SK-N-SH (cell line): ENCODE results near the gene PSMB11. TPM values are rescaled to one million over a fixed set of nuclear protein-coding genes. Genes with fewer than 3 reads are reported as not detected.

ENCODE experiments used
- CTCF ChIA-PET: fragments of 300-600, 350-600 bp; formaldehyde crosslinking; extraction: SDS; loops from one replicate; lab custom pipeline; 2021; lab: Yijun Ruan, JAX
- POLR2A ChIA-PET: fragments of 350-600 bp; sonication (Branson Sonifier 250); formaldehyde crosslinking; extraction: SDS; loops from one replicate; lab custom pipeline; 2020; ENCODE audit warnings: antibody characterized with exemption, inconsistent platforms; lab: Yijun Ruan, JAX
- DNase-seq: peaks from one replicate; pipeline ENCODE4 v3.0.0; 2012
- H2AFZ ChIP-seq: fragments of 200-600 bp; sonication (generic); 2 replicates; pipeline ENCODE4 v1.8.1; 2016; ENCODE audit warnings: antibody characterized with exemption, mild to moderate bottlenecking, low read depth
- H3F3A ChIP-seq: fragments of 200-600 bp; sonication (generic); replicated peaks from 2 replicates; pipeline ENCODE3; 2016; ENCODE audit warnings: antibody characterized with exemption, mild to moderate bottlenecking; ENCODE audit not compliant: insufficient read depth
- H3K27ac ChIP-seq, 2 experiments: fragments of 200-500 bp in 1 of 2; fragments of 200-600 bp in 1 of 2; sonication (Bioruptor generic) in 1 of 2; sonication (generic), shearing (Covaris generic) in 1 of 2; 2 replicates each; pipeline versions ENCODE4 v1.5.1 to v1.6.1; 2014 to 2016; ENCODE audit warnings: low read depth in 2 of 2, inconsistent platforms in 1 of 2, low read length in 1 of 2, mild to moderate bottlenecking in 1 of 2, mixed read lengths in 1 of 2
- H3K27me3 ChIP-seq: fragments of 200-600 bp; sonication (generic), shearing (Covaris generic); 2 replicates; pipeline ENCODE4 v1.6.1; 2016; ENCODE audit warnings: mixed run types; ENCODE audit not compliant: insufficient read depth
- H3K36me3 ChIP-seq, 2 experiments: fragments of 200-500 bp in 1 of 2; fragments of 200-600 bp in 1 of 2; sonication (Bioruptor generic) in 1 of 2; sonication (generic) in 1 of 2; replicated peaks in 1 of 2; 2 replicates each; pipeline versions ENCODE3 to v1.5.1; 2014 to 2016; ENCODE audit warnings: low read length in 1 of 2, mild to moderate bottlenecking in 1 of 2; ENCODE audit not compliant: insufficient read depth in 2 of 2, control insufficient read depth in 1 of 2
- H3K4me1 ChIP-seq, 2 experiments: fragments of 200-500 bp in 1 of 2; fragments of 200-600 bp in 1 of 2; sonication (Bioruptor generic) in 1 of 2; sonication (generic), shearing (Covaris generic) in 1 of 2; 2 replicates each; pipeline versions ENCODE4 v1.5.1 to v1.6.1; 2014 to 2016; ENCODE audit warnings: low read depth in 1 of 2, low read length in 1 of 2, mixed run types in 1 of 2; ENCODE audit not compliant: insufficient read depth in 2 of 2, control insufficient read depth in 1 of 2
- H3K4me2 ChIP-seq: fragments of 200-600 bp; sonication (generic), shearing (Covaris generic); 2 replicates; pipeline ENCODE4 v1.6.1; 2017; ENCODE audit warnings: mixed run types
- H3K4me3 ChIP-seq, 2 experiments: fragments of 200-500 bp in 1 of 2; fragments of 200-600 bp in 1 of 2; sonication (Bioruptor generic) in 1 of 2; sonication (generic), shearing (Covaris generic) in 1 of 2; 2 replicates each; pipeline versions ENCODE4 v1.5.1 to v1.8.1; 2014 to 2016; ENCODE audit warnings: low read depth in 2 of 2, inconsistent platforms in 1 of 2, low read length in 1 of 2, mild to moderate bottlenecking in 1 of 2, mixed read lengths in 1 of 2, moderate library complexity in 1 of 2
- H3K79me2 ChIP-seq: fragments of 200-600 bp; sonication (generic); 2 replicates; pipeline ENCODE4 v1.8.1; 2017; ENCODE audit warnings: mild to moderate bottlenecking; ENCODE audit not compliant: insufficient read depth
- H3K9ac ChIP-seq: fragments of 200-600 bp; sonication (generic); 2 replicates; pipeline ENCODE4 v1.6.1; 2017; ENCODE audit warnings: mixed run types
- H3K9me2 ChIP-seq: fragments of 200-600 bp; sonication (generic); 2 replicates; pipeline ENCODE4 v1.6.1; 2017; ENCODE audit warnings: mixed run types
- H3K9me3 ChIP-seq: fragments of 200-600 bp; sonication (generic); 2 replicates; pipeline ENCODE4 v1.6.1; 2017; ENCODE audit warnings: mixed run types, mild to moderate bottlenecking, moderate library complexity
- H4K20me1 ChIP-seq: fragments of 200-600 bp; sonication (generic); 2 replicates; pipeline ENCODE4 v1.6.1; 2017; ENCODE audit warnings: mild to moderate bottlenecking, mixed run types; ENCODE audit not compliant: insufficient read depth
- CTCF ChIP-seq: fragments of 200-600 bp; sonication (generic); IDR thresholded peaks from 2 replicates; pipeline ENCODE4 v1.6.1; 2017; ENCODE audit warnings: antibody characterized with exemption, mild to moderate bottlenecking, moderate library complexity
- FOXJ3 ChIP-seq: sonication (generic); formaldehyde crosslinking; IDR thresholded peaks from 2 replicates; pipeline ENCODE4 v1.5.1; 2020; ENCODE audit warnings: mild to moderate bottlenecking, missing genetic modification reagents
- MXI1 ChIP-seq: IDR thresholded peaks from 2 replicates; pipeline ENCODE4 v1.6.1; 2012; ENCODE audit warnings: mild to moderate bottlenecking, low read depth, low read length, improper control_type of control experiment
- NFIC ChIP-seq: IDR thresholded peaks from 2 replicates; pipeline ENCODE4 v1.4.0; 2012; ENCODE audit warnings: borderline replicate concordance
- POLR2AphosphoS5 ChIP-seq: IDR thresholded peaks from 2 replicates; pipeline ENCODE4 v1.6.1; 2012; ENCODE audit warnings: low read depth, low read length
- RFX5 ChIP-seq: IDR thresholded peaks from 2 replicates; pipeline ENCODE4 v1.6.1; 2012; ENCODE audit warnings: mild to moderate bottlenecking, improper control_type of control experiment, low read length
- SIN3A ChIP-seq: IDR thresholded peaks from 2 replicates; pipeline ENCODE4 v1.6.1; 2012; ENCODE audit warnings: low read depth, mild to moderate bottlenecking, low read length, moderate library complexity, borderline replicate concordance
- TEAD4 ChIP-seq: IDR thresholded peaks from 2 replicates; pipeline ENCODE4 v1.4.0; 2012; ENCODE audit warnings: mild to moderate bottlenecking, borderline replicate concordance; ENCODE audit not compliant: insufficient read depth
- YY1 ChIP-seq: IDR thresholded peaks from 2 replicates; pipeline ENCODE4 v1.4.0; 2012; ENCODE audit warnings: low read depth, mild to moderate bottlenecking
- WGBS: methylation state at CpG from one replicate; pipeline ENCODE4 v1.1.6; 2017; ENCODE audit warnings: low lambda C conversion rate; 5-methylcytosine and 5-hydroxymethylcytosine counted together
- polyA plus RNA-seq, 3 experiments: library from polyadenylated mRNA; depleted of rRNA; stranded (reverse); fragments of >200 nt; gene quantifications; 2 replicates each; pipeline ENCODE4 v1.2.3, GENCODE V29; 2012
- TF ChIP-seq, protein P1 (sequence below): IDR thresholded peaks from 2 replicates; pipeline ENCODE4 v1.4.0; 2012; ENCODE audit warnings: low read depth, borderline replicate concordance

Gene PSMB11
- polyA plus RNA-seq, 1 of the 3 experiments (the other 2 are of a cell fraction) = not detected

DNA sequence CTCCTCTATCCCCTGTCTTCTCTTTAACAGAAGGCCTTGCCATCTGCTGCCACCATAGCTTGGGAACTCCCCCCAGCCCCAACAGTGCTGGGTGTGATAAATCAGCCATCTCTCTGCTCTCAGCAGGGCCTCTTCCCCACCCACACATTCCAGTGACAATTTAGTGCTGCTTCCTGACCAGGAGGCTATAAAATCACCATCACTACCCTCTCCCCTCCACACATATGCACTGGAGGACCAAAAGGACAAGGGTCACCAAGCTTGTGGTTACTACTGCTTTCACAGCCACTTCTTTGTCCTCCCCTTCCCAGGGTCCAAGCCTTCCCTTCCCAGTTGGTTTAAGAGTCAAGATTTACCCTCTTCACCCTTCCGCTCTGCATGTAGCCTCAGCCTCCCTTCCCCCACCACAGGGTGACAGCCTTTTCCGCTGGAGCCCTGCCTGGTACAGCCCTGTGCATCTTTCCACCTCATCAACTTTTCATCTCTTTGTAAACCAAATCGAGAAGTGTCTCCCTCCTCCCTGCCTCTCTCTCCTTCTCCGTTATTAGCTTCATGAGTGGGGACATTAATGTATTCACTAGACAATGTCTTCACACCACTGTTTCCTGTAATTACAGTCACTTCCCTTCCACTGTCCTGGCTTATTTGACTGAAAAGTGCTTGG, 16.7 kb upstream of the PSMB11 start:
- no peak overlapping the region for H3K4me2 ChIP-seq
- no peaks in the 10 kb centered on the region for H4K20me1 ChIP-seq
- peaks cover 24% of the 10 kb centered on the region for H3K79me2 ChIP-seq
- no peak overlapping the region for H3K4me3 ChIP-seq
- H3K9me3 ChIP-seq = no peaks in the 10 kb centered on the region
- no peaks in the 10 kb centered on the region for H3K9me2 ChIP-seq
- POLR2A ChIA-PET = interaction anchor here (1.2 kb wide), 1 partner anchor 19 kb away, joined by 5 read pairs; no protein-coding TSS in a partner anchor
- DNase-seq = no peak
- CTCF ChIA-PET = interaction anchor here (0.8 to 4.7 kb wide), 8 partner anchors 9 to 52 kb away, joined by 3 to 27 read pairs (median 4); partner anchors contain the start of gene CDH24
- no peak overlapping the region for H3K27ac ChIP-seq
- peaks cover 15% of the 10 kb centered on the region for H3F3A ChIP-seq
- 94% methylated on average over 4 of the region's 4 CpGs for WGBS
- H3K36me3 ChIP-seq = peaks cover 22 to 31% of the 10 kb centered on the region in 2 experiments
- peaks cover 4 to 12% of the 10 kb centered on the region in 2 experiments; a peak in 2 of 4 replicates for H3K4me1 ChIP-seq
- no peak overlapping the region for H3K9ac ChIP-seq
- TF ChIP-seq FOXJ3 (CRISPR knock-in tag) = no peak
- 0 out of 2 replicates have a peak, but pooled peaks have one; percentile 15 for TF ChIP-seq POLR2AphosphoS5
- TF ChIP-seq, all 33 proteins: peak for 1
- H2AFZ ChIP-seq = no peak overlapping the region
- no peaks in the 10 kb centered on the region for H3K27me3 ChIP-seq

DNA sequence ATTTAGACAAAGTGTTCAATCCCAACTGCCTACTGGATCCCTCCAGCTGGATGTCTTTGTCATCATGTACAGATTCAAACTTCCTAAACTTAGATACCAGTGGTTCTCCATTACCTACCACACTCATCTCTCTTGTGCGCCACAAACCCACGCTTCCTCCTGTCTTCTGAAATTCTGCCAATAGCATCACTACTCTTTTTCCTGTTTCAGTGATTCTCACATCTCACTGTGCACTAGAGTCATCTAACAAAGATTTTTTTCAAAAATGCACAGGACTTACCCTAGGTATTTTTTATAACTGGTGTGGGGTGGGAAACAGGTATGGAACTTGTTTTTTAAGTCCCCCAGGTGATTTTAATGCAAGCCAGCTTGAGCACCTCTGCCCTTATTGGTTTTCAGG, 13.2 kb upstream of the PSMB11 start:
- ChIA-PET CTCF (interaction anchor here (1.0 to 6.3 kb wide), 5 partner anchors 13 to 42 kb away, joined by 3 to 22 read pairs (median 5); no protein-coding TSS in a partner anchor), POLR2A (no interaction called here)
- Histone ChIP-seq H3K79me2 (peaks cover 58% of the 10 kb centered on the region), H4K20me1 (no peaks in the 10 kb centered on the region), H3K36me3 (peaks cover 36 to 59% of the 10 kb centered on the region in 2 experiments), H3K9me3 (no peaks in the 10 kb centered on the region), H3K27ac (no peak overlapping the region), H3K9ac (no peak overlapping the region), H2AFZ (no peak overlapping the region), H3K4me1 (peaks cover 7 to 22% of the 10 kb centered on the region in 2 experiments; a peak in 3 of 4 replicates), H3K4me3 (no peak overlapping the region), H3K27me3 (no peaks in the 10 kb centered on the region), H3F3A (peaks cover 11% of the 10 kb centered on the region), H3K4me2 (no peak overlapping the region), H3K9me2 (no peaks in the 10 kb centered on the region)
- DNase-seq = no peak
- WGBS = 93% methylated on average over 2 of the region's 2 CpGs
- TF ChIP-seq RFX5 = no peak
- TF ChIP-seq, all 33 proteins: peak for 0

GRCh38 chr14:23030936-23031335, 11.1 kb upstream of the PSMB11 start:
- H3K4me1 ChIP-seq = peaks cover 9 to 22% of the 10 kb centered on the region in 2 experiments; a peak in 3 of 4 replicates
- no peaks in the 10 kb centered on the region for H3K27me3 ChIP-seq
- TF ChIP-seq MXI1 (no peak), POLR2AphosphoS5 (no peak), SIN3A (no peak), NFIC (no peak), TEAD4 (no peak), YY1 (no peak), CTCF (no peak)
- TF ChIP-seq, protein P1, sequence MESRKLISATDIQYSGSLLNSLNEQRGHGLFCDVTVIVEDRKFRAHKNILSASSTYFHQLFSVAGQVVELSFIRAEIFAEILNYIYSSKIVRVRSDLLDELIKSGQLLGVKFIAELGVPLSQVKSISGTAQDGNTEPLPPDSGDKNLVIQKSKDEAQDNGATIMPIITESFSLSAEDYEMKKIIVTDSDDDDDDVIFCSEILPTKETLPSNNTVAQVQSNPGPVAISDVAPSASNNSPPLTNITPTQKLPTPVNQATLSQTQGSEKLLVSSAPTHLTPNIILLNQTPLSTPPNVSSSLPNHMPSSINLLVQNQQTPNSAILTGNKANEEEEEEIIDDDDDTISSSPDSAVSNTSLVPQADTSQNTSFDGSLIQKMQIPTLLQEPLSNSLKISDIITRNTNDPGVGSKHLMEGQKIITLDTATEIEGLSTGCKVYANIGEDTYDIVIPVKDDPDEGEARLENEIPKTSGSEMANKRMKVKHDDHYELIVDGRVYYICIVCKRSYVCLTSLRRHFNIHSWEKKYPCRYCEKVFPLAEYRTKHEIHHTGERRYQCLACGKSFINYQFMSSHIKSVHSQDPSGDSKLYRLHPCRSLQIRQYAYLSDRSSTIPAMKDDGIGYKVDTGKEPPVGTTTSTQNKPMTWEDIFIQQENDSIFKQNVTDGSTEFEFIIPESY = no peak
- peaks cover 29 to 56% of the 10 kb centered on the region in 2 experiments for H3K36me3 ChIP-seq
- H2AFZ ChIP-seq = no peak overlapping the region
- no peak for DNase-seq
- WGBS = 94% methylated on average over 4 of the region's 4 CpGs
- peaks cover 66% of the 10 kb centered on the region for H3K79me2 ChIP-seq
- no peak overlapping the region for H3K4me3 ChIP-seq
- no peaks in the 10 kb centered on the region for H3K9me2 ChIP-seq
- no peak overlapping the region for H3K27ac ChIP-seq
- H3K4me2 ChIP-seq = no peak overlapping the region
- peaks cover 6% of the 10 kb centered on the region for H3F3A ChIP-seq
- H3K9ac ChIP-seq = no peak overlapping the region
- CTCF ChIA-PET = interaction anchor here (0.8 to 6.3 kb wide), 7 partner anchors 13 to 49 kb away, joined by 3 to 22 read pairs (median 5); partner anchors contain the start of gene AJUBA
- POLR2A ChIA-PET = interaction anchor here (0.6 kb wide), 1 partner anchor 9 kb away, joined by 3 read pairs; no protein-coding TSS in a partner anchor
- no peaks in the 10 kb centered on the region for H4K20me1 ChIP-seq
- no peaks in the 10 kb centered on the region for H3K9me3 ChIP-seq
